MM.1S (cell line): ENCODE results near the gene EEF1E1.

ENCODE experiments used
- DNase-seq: peaks from one replicate; pipeline ENCODE4 v3.0.0-alpha.2; 2015
- H2AFZ ChIP-seq: fragments of 300-600 bp; sonication (generic); 2 replicates; pipeline ENCODE4 v1.6.0; 2016; ENCODE audit warnings: antibody characterized with exemption, low read length
- H3F3A ChIP-seq: fragments of 300-600 bp; sonication (generic); 2 replicates; pipeline ENCODE4 v1.6.1; 2016; ENCODE audit warnings: mild to moderate bottlenecking, antibody characterized with exemption, low read length, moderate library complexity, mixed read lengths; ENCODE audit not compliant: insufficient read depth
- H3K27ac ChIP-seq: fragments of 300-600 bp; sonication (generic); 2 replicates; pipeline ENCODE4 v1.5.1; 2016; ENCODE audit warnings: mild to moderate bottlenecking, low read length
- H3K27me3 ChIP-seq: fragments of 300-600 bp; sonication (generic); replicated peaks from 2 replicates; pipeline ENCODE4 v1.6.0; 2016; ENCODE audit warnings: low read length; ENCODE audit not compliant: insufficient read depth
- H3K36me3 ChIP-seq: fragments of 300-600 bp; sonication (generic); replicated peaks from 2 replicates; pipeline ENCODE4 v1.6.1; 2016; ENCODE audit warnings: mild to moderate bottlenecking, low read length, mixed read lengths; ENCODE audit not compliant: insufficient read depth
- H3K4me1 ChIP-seq: fragments of 300-600 bp; sonication (generic); 2 replicates; pipeline ENCODE4 v1.6.1; 2016; ENCODE audit warnings: low read length, mixed read lengths
- H3K4me2 ChIP-seq: fragments of 300-600 bp; sonication (generic); 2 replicates; pipeline ENCODE4 v1.6.0; 2016; ENCODE audit warnings: low read depth, low read length
- H3K4me3 ChIP-seq: fragments of 300-600 bp; sonication (generic); 2 replicates; pipeline ENCODE4 v1.5.1; 2016; ENCODE audit warnings: low read length, mixed read lengths
- H3K79me2 ChIP-seq: fragments of 300-600 bp; sonication (generic); 2 replicates; pipeline ENCODE4 v1.6.1; 2016; ENCODE audit warnings: mixed run types, low read length, mixed read lengths
- H3K9ac ChIP-seq: fragments of 300-600 bp; sonication (generic); 2 replicates; pipeline ENCODE4 v1.6.1; 2016; ENCODE audit warnings: low read length, mixed read lengths
- H3K9me2 ChIP-seq: fragments of 300-600 bp; sonication (generic); replicated peaks from 2 replicates; pipeline ENCODE4 v1.6.1; 2016; ENCODE audit warnings: mild to moderate bottlenecking, low read length, mixed read lengths; ENCODE audit not compliant: insufficient read depth
- H3K9me3 ChIP-seq: fragments of 300-600 bp; sonication (generic); replicated peaks from 2 replicates; pipeline ENCODE4 v1.6.1; 2016; ENCODE audit warnings: mild to moderate bottlenecking, low read length, mixed read lengths; ENCODE audit not compliant: insufficient read depth
- H4K20me1 ChIP-seq: fragments of 300-600 bp; sonication (generic); 2 replicates; pipeline ENCODE4 v1.6.1; 2016; ENCODE audit warnings: mild to moderate bottlenecking, low read length, moderate library complexity, mixed read lengths; ENCODE audit not compliant: insufficient read depth
- EZH2 ChIP-seq: fragments of 300-600 bp; sonication (generic); optimal IDR thresholded peaks from 2 replicates; pipeline ENCODE3; 2017; ENCODE audit warnings: low read depth, mild to moderate bottlenecking, antibody characterized with exemption, low read length, mixed read lengths
- EZH2phosphoT487 ChIP-seq: fragments of 300-600 bp; sonication (generic); IDR thresholded peaks from 2 replicates; pipeline ENCODE4 v1.6.1; 2018; ENCODE audit warnings: antibody characterized with exemption, low read length
- TF ChIP-seq, protein P1 (sequence below): fragments of 300-600 bp; sonication (generic); IDR thresholded peaks from 2 replicates; pipeline ENCODE4 v1.5.1; 2016; ENCODE audit warnings: antibody characterized with exemption, low read length, mixed read lengths

Gene EEF1E1

DNA sequence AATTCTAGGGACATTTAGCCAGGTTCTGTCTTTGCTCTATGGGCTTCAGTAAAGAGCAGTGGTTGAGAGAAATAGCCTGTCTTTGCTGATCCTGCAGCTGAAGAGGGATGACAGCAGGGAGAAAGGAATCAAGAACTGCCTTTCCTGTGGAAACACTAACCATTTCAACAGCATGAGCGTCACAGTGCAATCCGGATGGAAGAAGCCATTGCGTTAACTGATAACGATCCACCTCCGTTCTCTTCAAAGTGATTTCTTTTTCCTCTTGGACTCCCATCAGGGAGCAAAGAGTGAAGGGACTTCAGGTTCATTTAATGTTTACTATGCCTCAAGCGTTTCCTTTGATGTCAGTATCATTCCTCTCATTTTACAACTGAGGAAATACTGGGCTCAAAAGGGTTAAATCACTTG, 35.2 kb upstream of the EEF1E1 start:
- no peak for DNase-seq
- H3K9me2 ChIP-seq: no peaks in the 10 kb centered on the region

DNA sequence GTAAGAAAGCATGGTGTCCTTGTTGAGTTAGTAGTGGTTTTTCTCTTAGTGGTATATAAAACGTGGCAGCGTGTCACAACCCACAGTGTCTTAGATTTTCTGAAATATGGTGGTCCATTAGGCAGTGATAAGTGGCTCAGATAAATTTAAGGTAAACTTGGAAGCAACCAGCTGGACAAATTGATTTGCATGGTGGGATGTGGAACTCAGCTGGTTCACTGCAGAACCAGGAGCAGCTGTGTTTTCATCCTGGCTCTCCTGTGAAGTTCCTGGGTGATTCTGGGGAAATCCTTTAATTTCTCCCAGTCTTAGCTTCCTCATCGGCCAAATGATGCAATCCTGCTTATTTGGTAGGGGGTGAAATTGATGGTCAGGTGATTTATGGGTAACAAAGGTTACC, 32.9 kb upstream of the EEF1E1 start:
- Histone ChIP-seq H3K79me2 (no peaks in the 10 kb centered on the region), H3K9me2 (no peaks in the 10 kb centered on the region), H3K27me3 (no peaks in the 10 kb centered on the region), H3K9me3 (no peaks in the 10 kb centered on the region), H3K4me3 (no peak overlapping the region), H3K4me1 (no peaks in the 10 kb centered on the region), H4K20me1 (no peaks in the 10 kb centered on the region), H2AFZ (no peak overlapping the region), H3K36me3 (no peaks in the 10 kb centered on the region), H3K27ac (no peak overlapping the region), H3K4me2 (no peak overlapping the region), H3K9ac (no peak overlapping the region), H3F3A (no peaks in the 10 kb centered on the region)
- no peak for DNase-seq
- TF ChIP-seq EZH2phosphoT487 (no peak), EZH2 (no peak)
- TF ChIP-seq, protein P1, sequence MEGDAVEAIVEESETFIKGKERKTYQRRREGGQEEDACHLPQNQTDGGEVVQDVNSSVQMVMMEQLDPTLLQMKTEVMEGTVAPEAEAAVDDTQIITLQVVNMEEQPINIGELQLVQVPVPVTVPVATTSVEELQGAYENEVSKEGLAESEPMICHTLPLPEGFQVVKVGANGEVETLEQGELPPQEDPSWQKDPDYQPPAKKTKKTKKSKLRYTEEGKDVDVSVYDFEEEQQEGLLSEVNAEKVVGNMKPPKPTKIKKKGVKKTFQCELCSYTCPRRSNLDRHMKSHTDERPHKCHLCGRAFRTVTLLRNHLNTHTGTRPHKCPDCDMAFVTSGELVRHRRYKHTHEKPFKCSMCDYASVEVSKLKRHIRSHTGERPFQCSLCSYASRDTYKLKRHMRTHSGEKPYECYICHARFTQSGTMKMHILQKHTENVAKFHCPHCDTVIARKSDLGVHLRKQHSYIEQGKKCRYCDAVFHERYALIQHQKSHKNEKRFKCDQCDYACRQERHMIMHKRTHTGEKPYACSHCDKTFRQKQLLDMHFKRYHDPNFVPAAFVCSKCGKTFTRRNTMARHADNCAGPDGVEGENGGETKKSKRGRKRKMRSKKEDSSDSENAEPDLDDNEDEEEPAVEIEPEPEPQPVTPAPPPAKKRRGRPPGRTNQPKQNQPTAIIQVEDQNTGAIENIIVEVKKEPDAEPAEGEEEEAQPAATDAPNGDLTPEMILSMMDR: no peak

More for the DNA sequence above, 35.2 kb upstream of the EEF1E1 start:
- Histone ChIP-seq H3K4me1 (no peaks in the 10 kb centered on the region), H3K9me3 (no peaks in the 10 kb centered on the region), H3K4me3 (no peak overlapping the region), H3K79me2 (no peaks in the 10 kb centered on the region), H3K4me2 (no peak overlapping the region), H3F3A (no peaks in the 10 kb centered on the region), H3K27ac (no peak overlapping the region), H4K20me1 (no peaks in the 10 kb centered on the region), H3K9ac (no peak overlapping the region), H3K27me3 (no peaks in the 10 kb centered on the region), H3K36me3 (no peaks in the 10 kb centered on the region), H2AFZ (no peak overlapping the region)
- TF ChIP-seq, protein P1: no peak
- TF ChIP-seq EZH2phosphoT487 (no peak), EZH2 (no peak)

DNA sequence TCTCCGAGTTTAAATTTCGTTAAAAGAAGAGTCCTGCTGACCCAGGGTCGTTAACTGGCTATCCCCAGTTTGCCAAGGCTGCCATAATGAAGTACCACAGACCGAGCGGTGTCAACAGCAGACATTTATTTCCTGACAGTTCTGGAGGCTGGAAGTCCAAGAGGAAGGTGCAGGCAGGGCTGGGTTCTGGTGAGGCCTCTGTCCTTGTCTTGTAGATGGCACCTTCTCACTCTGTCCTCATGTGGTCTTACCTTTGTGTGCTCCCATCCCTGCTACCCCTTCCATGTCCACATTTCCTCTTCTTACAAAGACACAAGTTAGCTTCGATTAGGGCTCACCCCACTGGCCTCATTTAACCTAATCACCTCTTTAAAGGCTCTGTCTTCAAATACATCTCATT, 29.8 kb upstream of the EEF1E1 start:
- Histone ChIP-seq H3K27ac (no peak overlapping the region), H3F3A (no peaks in the 10 kb centered on the region), H3K4me2 (no peak overlapping the region), H3K4me3 (no peak overlapping the region), H3K9ac (no peak overlapping the region), H3K36me3 (no peaks in the 10 kb centered on the region), H3K4me1 (no peaks in the 10 kb centered on the region), H4K20me1 (no peaks in the 10 kb centered on the region), H2AFZ (no peak overlapping the region), H3K27me3 (no peaks in the 10 kb centered on the region), H3K79me2 (no peaks in the 10 kb centered on the region), H3K9me2 (no peaks in the 10 kb centered on the region), H3K9me3 (no peaks in the 10 kb centered on the region)
- DNase-seq: no peak
- TF ChIP-seq EZH2 (no peak), EZH2phosphoT487 (no peak)

DNA sequence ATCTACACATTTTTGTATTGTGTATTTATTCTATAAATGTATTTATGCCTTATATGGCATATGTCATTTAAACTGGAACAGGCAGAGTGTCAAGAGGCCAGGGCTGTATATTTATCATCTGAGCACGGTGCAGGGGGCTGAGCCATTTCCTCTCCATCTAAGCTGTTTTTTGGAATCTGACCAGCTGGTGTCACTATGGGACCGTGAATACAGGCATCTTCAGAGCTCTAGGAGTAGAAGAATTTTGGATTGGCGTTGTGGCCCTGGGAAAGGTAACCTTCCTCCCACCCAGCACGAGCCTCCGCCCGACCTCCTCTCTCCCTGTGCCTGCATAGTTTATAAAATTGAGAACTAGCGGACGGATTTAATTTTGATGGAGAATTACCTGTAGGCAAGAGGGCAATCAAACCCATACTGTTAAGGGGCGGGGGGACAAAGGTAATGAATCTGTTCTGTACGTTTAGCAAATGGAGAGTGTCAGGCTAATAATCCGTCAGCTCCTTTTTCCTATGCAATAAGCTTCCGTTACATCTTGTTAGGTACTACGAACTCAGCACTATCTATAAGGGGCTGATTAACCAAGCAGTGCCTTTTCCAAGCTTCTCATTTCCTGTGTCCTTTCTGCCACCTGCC, 29.0 kb upstream of the EEF1E1 start:
- Histone ChIP-seq H3F3A (no peaks in the 10 kb centered on the region), H3K9me3 (no peaks in the 10 kb centered on the region), H3K9ac (no peak overlapping the region), H3K4me2 (no peak overlapping the region), H3K36me3 (no peaks in the 10 kb centered on the region), H3K9me2 (no peaks in the 10 kb centered on the region), H3K79me2 (no peaks in the 10 kb centered on the region), H3K27ac (no peak overlapping the region), H3K4me3 (no peak overlapping the region), H2AFZ (no peak overlapping the region), H3K4me1 (no peaks in the 10 kb centered on the region), H3K27me3 (no peaks in the 10 kb centered on the region), H4K20me1 (no peaks in the 10 kb centered on the region)
- no peak for TF ChIP-seq EZH2
- TF ChIP-seq, protein P1: peak; percentile 57
- peak; percentile 63 for DNase-seq
